ENCODE results near the gene DVL2. TPM values are rescaled to one million over a fixed set of nuclear protein-coding genes. Genes with fewer than 3 reads are reported as not detected.

Gene DVL2
- polyA plus RNA-seq, 1 donor = 52.5 TPM

GRCh38 chr17:7176107-7176840 lies 58.0 kb downstream of the DVL2 start:
- DNase-seq = no peak

Other genes with a start within 250 kb of the DVL2 start
- 2.4 TPM for gene ALOX12, start 238.5 kb downstream of the DVL2 start, polyA plus RNA-seq (ENCODE audit: insufficient read length)
- gene RNASEK, start 221.9 kb downstream of the DVL2 start, polyA plus RNA-seq (ENCODE audit: insufficient read length) = 144 TPM
- gene BCL6B, start 211.5 kb downstream of the DVL2 start, polyA plus RNA-seq (ENCODE audit: insufficient read length) = 21.8 TPM
- gene SLC16A13, start 198.5 kb downstream of the DVL2 start, polyA plus RNA-seq (ENCODE audit: insufficient read length) = 4.0 TPM
- 0.18 TPM for gene SLC16A11, start 190.4 kb downstream of the DVL2 start, polyA plus RNA-seq (ENCODE audit: insufficient read length)
- gene CLEC10A, start 154.3 kb downstream of the DVL2 start, polyA plus RNA-seq (ENCODE audit: insufficient read length) = 0.47 TPM
- 2.0 TPM for gene ASGR2, start 119.7 kb downstream of the DVL2 start, polyA plus RNA-seq (ENCODE audit: insufficient read length)
- gene ASGR1, start 55.1 kb downstream of the DVL2 start, polyA plus RNA-seq (ENCODE audit: insufficient read length) = 6.1 TPM
- gene DLG4, start 14.7 kb downstream of the DVL2 start, polyA plus RNA-seq (ENCODE audit: insufficient read length) = 36.0 TPM
- 478 TPM for gene ACADVL, start 14.6 kb downstream of the DVL2 start, polyA plus RNA-seq (ENCODE audit: insufficient read length)
- gene PHF23, start 4.9 kb upstream of the DVL2 start, polyA plus RNA-seq (ENCODE audit: insufficient read length) = 52.8 TPM
- 390 TPM for gene GABARAP, start 7.9 kb upstream of the DVL2 start, polyA plus RNA-seq (ENCODE audit: insufficient read length)
- 150 TPM for gene CTDNEP1, start 17.2 kb upstream of the DVL2 start, polyA plus RNA-seq (ENCODE audit: insufficient read length)
- gene ELP5, start 17.7 kb upstream of the DVL2 start, polyA plus RNA-seq (ENCODE audit: insufficient read length) = 54.9 TPM
- gene CLDN7, start 28.0 kb upstream of the DVL2 start, polyA plus RNA-seq (ENCODE audit: insufficient read length) = 36.6 TPM
- gene SLC2A4, start 47.2 kb upstream of the DVL2 start, polyA plus RNA-seq (ENCODE audit: insufficient read length) = 2.2 TPM
- gene YBX2, start 60.1 kb upstream of the DVL2 start, polyA plus RNA-seq (ENCODE audit: insufficient read length) = 4.1 TPM
- gene EIF5A, start 73.1 kb upstream of the DVL2 start, polyA plus RNA-seq (ENCODE audit: insufficient read length) = 284 TPM
- gene GPS2, start 80.8 kb upstream of the DVL2 start, polyA plus RNA-seq (ENCODE audit: insufficient read length) = 96.6 TPM
- gene NEURL4, start 94.8 kb upstream of the DVL2 start, polyA plus RNA-seq (ENCODE audit: insufficient read length) = 34.5 TPM
- gene ACAP1, start 102.0 kb upstream of the DVL2 start, polyA plus RNA-seq (ENCODE audit: insufficient read length) = 6.3 TPM
- 10.3 TPM for gene KCTD11, start 117.6 kb upstream of the DVL2 start, polyA plus RNA-seq (ENCODE audit: insufficient read length)
- gene TMEM95, start 120.6 kb upstream of the DVL2 start, polyA plus RNA-seq (ENCODE audit: insufficient read length) = not detected
- gene TNK1, start 146.6 kb upstream of the DVL2 start, polyA plus RNA-seq (ENCODE audit: insufficient read length) = 5.5 TPM
- 27.8 TPM for gene PLSCR3, start 160.0 kb upstream of the DVL2 start, polyA plus RNA-seq (ENCODE audit: insufficient read length)
- 74.9 TPM for gene TMEM256, start 169.6 kb upstream of the DVL2 start, polyA plus RNA-seq (ENCODE audit: insufficient read length)
- 28.1 TPM for gene NLGN2, start 173.3 kb upstream of the DVL2 start, polyA plus RNA-seq (ENCODE audit: insufficient read length)
- gene SPEM1, start 185.8 kb upstream of the DVL2 start, polyA plus RNA-seq (ENCODE audit: insufficient read length) = not detected
- not detected for gene SPEM2, start 191.1 kb upstream of the DVL2 start, polyA plus RNA-seq (ENCODE audit: insufficient read length)
- gene SPEM3, start 194.3 kb upstream of the DVL2 start, polyA plus RNA-seq (ENCODE audit: insufficient read length) = not detected
- gene TMEM102, start 200.9 kb upstream of the DVL2 start, polyA plus RNA-seq (ENCODE audit: insufficient read length) = 4.4 TPM
- 6.1 TPM for gene FGF11, start 205.0 kb upstream of the DVL2 start, polyA plus RNA-seq (ENCODE audit: insufficient read length)
- 10.5 TPM for gene CHRNB1, start 210.5 kb upstream of the DVL2 start, polyA plus RNA-seq (ENCODE audit: insufficient read length)
- gene ZBTB4, start 245.1 kb upstream of the DVL2 start, polyA plus RNA-seq (ENCODE audit: insufficient read length) = 39.3 TPM
- gene SLC35G6, start 246.9 kb upstream of the DVL2 start, polyA plus RNA-seq (ENCODE audit: insufficient read length) = 0.45 TPM
- 141 TPM for gene POLR2A, start 249.8 kb upstream of the DVL2 start, polyA plus RNA-seq (ENCODE audit: insufficient read length)

Data from left kidney (tissue), 2 donors.